T-helper 2 cell treated with Interferon-gamma antibody and Interleukin-4, amounts not matched to agents 5 μg/mL and 100 μg/mL, for 36 hours (primary cell): ENCODE results near the gene TNIP1.
A peak's percentile ranks its signal among the peaks of the same experiment; 100 is the strongest.

Experiments
- DNase-seq: peaks from one replicate; pipeline ENCODE4 v3.0.0; 2021; ENCODE audit warnings: low spot score
- H3K27ac Mint-ChIP-seq: one replicate; pipeline ENCODE4 v1.8.0; 2021; ENCODE audit warnings: mild to moderate bottlenecking, mixed read lengths
- H3K27me3 Mint-ChIP-seq: one replicate; pipeline ENCODE4 v1.8.0; 2021; ENCODE audit warnings: low read depth, mixed read lengths
- H3K36me3 Mint-ChIP-seq: one replicate; pipeline ENCODE4 v1.8.0; 2021; ENCODE audit warnings: low read depth, mixed read lengths
- H3K4me1 Mint-ChIP-seq: one replicate; pipeline ENCODE4 v1.8.0; 2021; ENCODE audit warnings: low read depth, mixed read lengths
- H3K4me3 Mint-ChIP-seq: one replicate; pipeline ENCODE4 v1.8.0; 2022; ENCODE audit warnings: mild to moderate bottlenecking, moderate library complexity, mixed read lengths
- H3K9me3 Mint-ChIP-seq: one replicate; pipeline ENCODE4 v1.8.0; 2021; ENCODE audit warnings: mixed read lengths

Gene TNIP1

DNA sequence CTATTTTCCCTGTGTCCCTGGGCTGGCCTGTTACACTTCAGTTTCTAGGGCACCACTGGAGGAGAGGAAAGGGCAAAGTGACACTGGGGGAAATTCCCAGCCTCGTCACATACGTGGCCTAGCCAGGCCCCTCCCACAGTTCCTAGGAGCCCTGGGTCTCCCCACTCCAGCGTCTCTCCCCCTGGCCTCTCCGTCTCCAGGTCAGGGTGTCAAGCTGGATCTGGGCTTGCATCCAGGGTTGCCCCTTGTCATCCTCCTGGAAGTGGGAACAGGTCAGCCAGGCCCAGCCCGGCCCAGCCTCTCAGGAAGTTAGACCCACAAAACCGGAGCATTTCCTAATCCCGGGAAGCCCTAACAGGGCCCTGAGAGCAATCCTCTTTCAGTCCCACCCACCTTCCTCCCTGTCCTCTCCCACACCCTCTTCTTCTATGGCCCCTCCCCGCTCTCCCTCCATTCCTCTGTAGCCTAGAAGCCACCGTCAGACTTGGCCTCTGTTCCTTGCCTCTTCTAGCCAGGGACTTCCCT, 4.7 kb upstream of the TNIP1 start:
- Mint-ChIP-seq H3K4me1 (peaks cover 51% of the 10 kb centered on the region), H3K9me3 (no peaks in the 10 kb centered on the region), H3K36me3 (peaks cover 3% of the 10 kb centered on the region), H3K27ac (peak overlapping the region; percentile 85), H3K27me3 (no peaks in the 10 kb centered on the region), H3K4me3 (peak overlapping the region; percentile 76)
- DNase-seq = peak; percentile 52

GRCh38 chr5:151084363-151084762, 3.5 kb upstream of the TNIP1 start:
- Mint-ChIP-seq H3K36me3 (peaks cover 11% of the 10 kb centered on the region), H3K27me3 (no peaks in the 10 kb centered on the region), H3K9me3 (no peaks in the 10 kb centered on the region), H3K4me1 (peaks cover 57% of the 10 kb centered on the region), H3K27ac (peak overlapping the region; percentile 85), H3K4me3 (peak overlapping the region; percentile 76)
- DNase-seq = no peak

GRCh38 chr5:151083081-151083676, 2.3 kb upstream of the TNIP1 start:
- peak overlapping the region; percentile 87 for H3K4me3 Mint-ChIP-seq
- peak; percentile 73 for DNase-seq
- H3K9me3 Mint-ChIP-seq = no peaks in the 10 kb centered on the region
- peaks cover 23% of the 10 kb centered on the region for H3K36me3 Mint-ChIP-seq
- peak overlapping the region; percentile 86 for H3K27ac Mint-ChIP-seq
- H3K4me1 Mint-ChIP-seq = peaks cover 64% of the 10 kb centered on the region
- H3K27me3 Mint-ChIP-seq = no peaks in the 10 kb centered on the region

DNA sequence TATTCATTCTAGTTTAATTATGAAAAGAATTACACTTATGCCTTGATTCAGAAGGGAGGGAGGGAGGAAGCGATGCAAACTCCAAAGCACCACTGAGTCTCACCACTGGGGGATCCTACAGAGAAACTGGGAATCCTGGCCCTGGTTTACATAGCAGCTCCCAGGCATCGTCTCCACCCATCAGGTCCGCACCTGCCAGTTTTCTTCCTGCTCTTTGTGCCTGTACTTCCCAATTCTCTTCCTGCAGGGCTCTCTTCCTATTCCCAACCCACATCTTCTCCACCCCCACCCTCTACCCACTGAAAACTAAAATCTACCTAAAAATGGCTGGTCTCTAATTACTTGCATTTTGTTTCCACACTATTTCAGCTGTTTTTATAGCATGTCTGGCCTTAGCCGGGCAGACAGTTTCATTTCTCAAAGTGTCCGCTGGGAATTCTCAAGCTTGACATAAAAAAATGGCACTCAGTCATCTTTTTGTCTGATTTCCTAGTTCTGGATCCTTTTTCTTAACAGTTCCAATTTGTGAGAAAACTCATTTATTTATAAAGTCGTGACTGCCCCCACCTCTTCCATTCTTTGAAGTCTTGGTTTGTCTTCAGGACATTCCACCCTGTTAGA, 1.6 kb upstream of the TNIP1 start:
- H3K36me3 Mint-ChIP-seq = peaks cover 30% of the 10 kb centered on the region
- H3K27ac Mint-ChIP-seq = peak overlapping the region; percentile 86
- no peak for DNase-seq

GRCh38 chr5:151081431-151082281, 822 bp upstream of the TNIP1 start:
- H3K27ac Mint-ChIP-seq = peak overlapping the region; percentile 86
- no peaks in the 10 kb centered on the region for H3K9me3 Mint-ChIP-seq
- peak overlapping the region; percentile 87 for H3K4me3 Mint-ChIP-seq
- peaks cover 37% of the 10 kb centered on the region for H3K36me3 Mint-ChIP-seq
- H3K27me3 Mint-ChIP-seq = no peaks in the 10 kb centered on the region
- H3K4me1 Mint-ChIP-seq = peaks cover 70% of the 10 kb centered on the region
- no peak for DNase-seq

More for the DNA sequence above, 1.6 kb upstream of the TNIP1 start:
- Mint-ChIP-seq H3K27me3 (no peaks in the 10 kb centered on the region), H3K4me3 (peak overlapping the region; percentile 87), H3K9me3 (no peaks in the 10 kb centered on the region), H3K4me1 (peaks cover 69% of the 10 kb centered on the region)

- Mint-ChIP-seq H3K4me1 (peaks cover 72% of the 10 kb centered on the region), H3K4me3 (peak overlapping the region; percentile 89), H3K9me3 (no peaks in the 10 kb centered on the region), H3K27me3 (no peaks in the 10 kb centered on the region), H3K27ac (peak overlapping the region; percentile 69), H3K36me3 (peaks cover 54% of the 10 kb centered on the region)
- DNase-seq = peak; percentile 61
Observed at GRCh38 chr5:151079838-151080612, 809 bp downstream of the TNIP1 start.

DNA sequence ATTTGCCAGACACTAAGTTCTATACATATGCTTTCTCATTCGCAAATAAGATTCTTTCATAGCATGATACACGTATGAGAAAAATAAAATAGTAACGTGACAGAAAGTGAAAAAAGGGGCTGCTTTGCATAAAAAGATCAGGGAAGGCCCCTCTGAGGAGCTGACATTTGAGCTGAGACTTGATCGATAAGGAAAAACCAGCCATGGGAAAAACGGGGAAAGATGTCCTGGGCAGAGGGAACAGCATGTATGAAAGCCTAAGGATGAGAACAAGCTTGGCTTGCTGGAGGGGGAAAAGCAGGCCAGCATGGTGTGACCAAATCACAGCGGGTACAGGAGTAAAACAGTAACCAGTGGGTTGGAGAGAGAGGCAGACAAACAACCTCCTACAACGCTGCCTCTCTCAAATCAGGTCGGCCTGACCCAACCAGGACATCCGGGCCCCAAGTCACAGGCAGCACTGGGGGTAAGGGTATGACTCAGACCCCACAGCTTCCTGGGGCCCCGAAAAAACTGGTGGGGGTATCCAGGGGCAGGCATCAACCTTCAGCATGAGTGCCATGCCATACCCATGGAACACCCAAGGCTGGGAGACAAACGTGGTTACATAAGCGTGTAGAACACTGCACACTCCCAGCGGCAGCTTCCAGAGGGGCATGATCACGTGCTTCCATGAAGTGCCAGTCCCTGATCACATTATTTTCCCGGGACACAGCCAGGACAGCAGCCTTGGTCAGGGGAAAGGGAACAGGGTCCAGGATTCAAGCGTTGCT, 2.2 kb downstream of the TNIP1 start:
- peaks cover 58% of the 10 kb centered on the region for H3K36me3 Mint-ChIP-seq
- peak overlapping the region; percentile 93 for H3K27ac Mint-ChIP-seq
- peaks cover 62% of the 10 kb centered on the region for H3K4me1 Mint-ChIP-seq
- DNase-seq = peak; percentile 82
- peak overlapping the region; percentile 89 for H3K4me3 Mint-ChIP-seq
- H3K27me3 Mint-ChIP-seq = no peaks in the 10 kb centered on the region
- no peaks in the 10 kb centered on the region for H3K9me3 Mint-ChIP-seq

- no peaks in the 10 kb centered on the region for H3K9me3 Mint-ChIP-seq
- H3K4me3 Mint-ChIP-seq = peak overlapping the region; percentile 89
- DNase-seq = no peak
- H3K4me1 Mint-ChIP-seq = peaks cover 55% of the 10 kb centered on the region
- H3K27ac Mint-ChIP-seq = peak overlapping the region; percentile 93
- peaks cover 63% of the 10 kb centered on the region for H3K36me3 Mint-ChIP-seq
- no peaks in the 10 kb centered on the region for H3K27me3 Mint-ChIP-seq
Observed at GRCh38 chr5:151077967-151078366, 2.9 kb downstream of the TNIP1 start.

GRCh38 chr5:151077419-151077818, 3.4 kb downstream of the TNIP1 start:
- H3K36me3 Mint-ChIP-seq = peaks cover 63% of the 10 kb centered on the region
- no peaks in the 10 kb centered on the region for H3K27me3 Mint-ChIP-seq
- no peak for DNase-seq
- peaks cover 53% of the 10 kb centered on the region for H3K4me1 Mint-ChIP-seq
- H3K9me3 Mint-ChIP-seq = no peaks in the 10 kb centered on the region
- H3K27ac Mint-ChIP-seq = no peak overlapping the region
- peak overlapping the region; percentile 47 for H3K4me3 Mint-ChIP-seq

DNA sequence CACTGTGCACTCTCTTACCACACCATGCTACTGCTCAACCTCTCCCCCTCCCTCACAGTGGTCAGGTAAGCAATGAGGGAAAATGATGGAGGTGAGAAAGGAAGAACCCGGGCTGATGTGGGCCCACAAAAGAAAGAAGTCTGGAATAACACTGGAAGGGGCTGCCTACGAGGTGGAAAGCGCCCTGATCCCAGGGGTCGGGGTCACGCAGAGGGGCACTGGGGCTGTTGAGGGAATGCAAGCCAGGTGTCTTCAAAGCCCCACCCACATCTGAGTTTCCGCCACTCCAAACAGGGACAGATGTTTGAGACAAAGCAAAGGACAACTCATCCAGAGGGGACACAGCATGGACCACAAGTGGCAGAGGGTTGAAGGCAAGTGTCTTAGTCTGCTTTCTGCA, 4.2 kb downstream of the TNIP1 start:
- Mint-ChIP-seq H3K4me1 (peaks cover 52% of the 10 kb centered on the region), H3K27ac (peak overlapping the region; percentile 28), H3K4me3 (peak overlapping the region; percentile 47), H3K9me3 (no peaks in the 10 kb centered on the region), H3K36me3 (peaks cover 70% of the 10 kb centered on the region), H3K27me3 (no peaks in the 10 kb centered on the region)
- DNase-seq = no peak

GRCh38 chr5:151075698-151076331, 5.0 kb downstream of the TNIP1 start:
- peak; percentile 62 for DNase-seq
- Mint-ChIP-seq H3K9me3 (no peaks in the 10 kb centered on the region), H3K36me3 (peaks cover 74% of the 10 kb centered on the region), H3K4me3 (peak overlapping the region; percentile 22), H3K4me1 (peaks cover 57% of the 10 kb centered on the region), H3K27ac (peak overlapping the region; percentile 32), H3K27me3 (no peaks in the 10 kb centered on the region)

- no peak for DNase-seq
- Mint-ChIP-seq H3K27me3 (no peaks in the 10 kb centered on the region), H3K4me1 (peaks cover 64% of the 10 kb centered on the region), H3K27ac (no peak overlapping the region), H3K4me3 (no peak overlapping the region), H3K36me3 (peaks cover 71% of the 10 kb centered on the region), H3K9me3 (no peaks in the 10 kb centered on the region)
Observed at GRCh38 chr5:151074557-151074956, 6.3 kb downstream of the TNIP1 start.
